Measurements from ENCODE around the gene SEC14L1.
"Not testable (repeated sequence)": the region's sequence is repeated elsewhere in the genome, so short reads cannot be mapped to it uniquely, and the experiment has no call there.

The SEC14L1 gene

GRCh38 chr17:77144227-77144626 is 3.5 kb downstream of the SEC14L1 start:
- no peak for DNase-seq (ENCODE audit: low spot score in 2 of 2)
- Mint-ChIP-seq H3K4me1 (peaks cover 58% of the 10 kb centered on the region), H3K9me3 (no peaks in the 10 kb centered on the region), H3K27ac (no peak overlapping the region), H3K36me3 (peaks cover 93% of the 10 kb centered on the region), H3K4me3 (no peak overlapping the region)
- no peak for ATAC-seq

GRCh38 chr17:77145224-77145611 is 4.4 kb downstream of the SEC14L1 start:
- Mint-ChIP-seq H3K27ac (peak overlapping the region; percentile 80), H3K4me3 (peak overlapping the region; percentile 53)

DNA sequence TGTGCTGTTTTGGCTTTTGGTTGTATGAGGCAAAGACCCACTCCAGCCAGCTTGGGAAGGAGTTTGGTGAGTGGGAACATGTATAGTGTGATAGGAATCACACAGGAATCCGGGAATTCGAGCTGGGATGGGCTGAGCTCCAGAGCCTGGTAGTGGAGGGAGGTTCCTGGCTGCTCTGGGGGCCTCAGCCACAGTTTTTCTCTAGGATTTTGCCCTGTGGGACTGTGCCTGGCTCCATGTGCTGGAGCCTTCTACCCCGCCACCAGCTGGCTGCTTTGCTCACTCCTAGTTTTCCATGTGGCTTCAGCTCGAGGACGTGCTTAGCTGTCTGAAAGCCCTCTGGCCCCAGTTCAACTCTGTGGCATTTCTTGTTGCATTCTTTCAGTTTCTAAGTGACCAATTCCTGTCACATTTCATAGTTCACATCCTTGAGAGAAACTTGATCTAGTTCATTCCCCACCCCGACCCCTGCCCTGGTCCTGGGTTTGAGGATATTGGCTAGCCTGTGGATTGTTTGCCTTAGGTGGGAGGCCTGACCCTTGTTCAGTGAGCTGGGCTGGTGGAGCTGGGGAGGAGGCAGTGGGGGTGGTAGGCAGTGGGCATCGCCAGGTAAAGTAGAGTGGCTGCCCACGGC is 5.0 kb downstream of the SEC14L1 start:
- Mint-ChIP-seq H3K36me3 (peaks cover 94% of the 10 kb centered on the region), H3K27ac (peak overlapping the region; percentile 80), H3K4me1 (peaks cover 69% of the 10 kb centered on the region), H3K4me3 (peak overlapping the region; percentile 53), H3K9me3 (no peaks in the 10 kb centered on the region)
- ATAC-seq (peak; percentile 38), DNase-seq (ENCODE audit: low spot score in 2 of 2) (no peak)

More at GRCh38 chr17:77145224-77145611, 4.4 kb downstream of the SEC14L1 start:
- peaks cover 64% of the 10 kb centered on the region for H3K4me1 Mint-ChIP-seq
- H3K9me3 Mint-ChIP-seq, result no peaks in the 10 kb centered on the region
- ATAC-seq (no peak), DNase-seq (ENCODE audit: low spot score in 2 of 2) (no peak)
- peaks cover 94% of the 10 kb centered on the region for H3K36me3 Mint-ChIP-seq

GRCh38 chr17:77146246-77146632 is 5.5 kb downstream of the SEC14L1 start:
- peaks cover 73% of the 10 kb centered on the region for H3K4me1 Mint-ChIP-seq
- peaks cover 99% of the 10 kb centered on the region for H3K36me3 Mint-ChIP-seq
- ATAC-seq (no peak), DNase-seq (ENCODE audit: low spot score in 2 of 2) (no peak)
- H3K27ac Mint-ChIP-seq, result peak overlapping the region; percentile 80
- peak overlapping the region; percentile 53 for H3K4me3 Mint-ChIP-seq
- H3K9me3 Mint-ChIP-seq, result no peaks in the 10 kb centered on the region

GRCh38 chr17:77146882-77147281 is 6.1 kb downstream of the SEC14L1 start:
- H3K36me3 Mint-ChIP-seq, result peaks cover 100% of the 10 kb centered on the region
- peaks cover 69% of the 10 kb centered on the region for H3K4me1 Mint-ChIP-seq
- ATAC-seq (no peak), DNase-seq (ENCODE audit: low spot score in 2 of 2) (no peak)
- peak overlapping the region; percentile 70 for H3K27ac Mint-ChIP-seq
- peak overlapping the region; percentile 16 for H3K4me3 Mint-ChIP-seq
- no peaks in the 10 kb centered on the region for H3K9me3 Mint-ChIP-seq

GRCh38 chr17:77147357-77147801 is 6.6 kb downstream of the SEC14L1 start:
- peaks cover 100% of the 10 kb centered on the region for H3K36me3 Mint-ChIP-seq
- ATAC-seq, result no peak
- H3K4me1 Mint-ChIP-seq, result peaks cover 64% of the 10 kb centered on the region
- no peaks in the 10 kb centered on the region for H3K9me3 Mint-ChIP-seq
- peak overlapping the region; percentile 70 for H3K27ac Mint-ChIP-seq
- no peak overlapping the region for H3K4me3 Mint-ChIP-seq
- no peak for DNase-seq (ENCODE audit: low spot score in 2 of 2)

GRCh38 chr17:77148077-77148939 is 7.5 kb downstream of the SEC14L1 start:
- Mint-ChIP-seq H3K27ac (peak overlapping the region; percentile 6), H3K9me3 (no peaks in the 10 kb centered on the region), H3K4me1 (peaks cover 55% of the 10 kb centered on the region), H3K36me3 (peaks cover 100% of the 10 kb centered on the region), H3K4me3 (no peak overlapping the region)
- ATAC-seq (no peak), DNase-seq (ENCODE audit: low spot score in 2 of 2) (no peak)

DNA sequence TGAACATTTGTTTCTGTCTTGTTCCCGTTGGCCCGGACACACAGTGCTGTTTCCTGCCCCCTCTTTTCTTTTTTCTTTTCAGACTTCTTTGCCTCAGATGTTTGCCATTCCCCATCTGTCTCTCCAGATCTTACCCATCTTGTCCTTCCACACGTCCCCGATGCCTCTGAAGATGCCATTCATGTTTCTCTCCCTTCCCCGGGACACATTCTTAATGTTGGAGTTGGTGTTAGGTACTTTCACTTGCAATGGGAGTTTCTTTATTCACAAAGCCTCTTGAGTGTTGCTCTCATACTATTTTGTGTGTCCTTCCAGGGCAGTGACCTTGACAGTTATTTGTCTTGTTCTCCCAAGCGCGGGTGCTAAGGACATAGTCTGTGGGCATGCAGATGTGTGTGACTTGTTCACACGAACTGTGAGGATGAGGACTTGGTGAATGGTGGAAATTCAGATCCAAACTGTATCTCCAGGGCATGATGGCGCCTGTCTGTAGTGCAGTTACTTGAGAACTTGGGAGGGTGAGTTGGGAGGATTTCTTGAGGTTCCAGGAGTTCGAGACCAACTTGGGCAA is 8.3 kb downstream of the SEC14L1 start:
- DNase-seq (ENCODE audit: low spot score in 2 of 2), result no peak
- Mint-ChIP-seq H3K4me3 (no peak overlapping the region), H3K36me3 (peaks cover 93% of the 10 kb centered on the region), H3K27ac (peak overlapping the region; percentile 6), H3K9me3 (no peaks in the 10 kb centered on the region), H3K4me1 (peaks cover 59% of the 10 kb centered on the region)
- no peak for ATAC-seq

DNA sequence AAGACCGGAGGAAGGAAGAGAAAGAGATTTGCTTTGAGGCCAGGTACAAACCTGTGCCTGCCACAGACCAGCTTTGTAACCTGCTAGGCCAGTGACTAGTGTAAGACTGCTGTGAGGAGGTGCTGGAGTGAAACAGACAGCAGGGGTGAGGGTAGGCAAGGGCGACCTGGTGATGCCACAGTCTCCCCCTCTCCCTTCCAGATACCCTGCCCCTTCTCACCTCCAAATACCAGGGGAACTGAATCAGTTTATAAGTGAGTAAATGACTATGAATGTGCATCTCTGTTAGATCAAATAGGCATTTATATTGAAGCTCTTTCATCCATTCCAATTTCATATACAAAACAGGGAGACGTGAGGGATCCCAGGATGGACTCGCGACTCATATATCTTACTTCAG is 9.4 kb downstream of the SEC14L1 start:
- H3K9me3 Mint-ChIP-seq, result no peaks in the 10 kb centered on the region
- peaks cover 68% of the 10 kb centered on the region for H3K4me1 Mint-ChIP-seq
- ATAC-seq, result no peak
- no peak for DNase-seq (ENCODE audit: low spot score in 2 of 2)
- no peak overlapping the region for H3K4me3 Mint-ChIP-seq
- H3K36me3 Mint-ChIP-seq, result peaks cover 83% of the 10 kb centered on the region
- peak overlapping the region; percentile 60 for H3K27ac Mint-ChIP-seq

- H3K36me3 Mint-ChIP-seq, result peaks cover 83% of the 10 kb centered on the region
- DNase-seq (ENCODE audit: low spot score in 2 of 2), result no peak
- no peak for ATAC-seq
- peak overlapping the region; percentile 60 for H3K27ac Mint-ChIP-seq
- H3K4me1 Mint-ChIP-seq, result peaks cover 68% of the 10 kb centered on the region
- H3K9me3 Mint-ChIP-seq, result no peaks in the 10 kb centered on the region
- no peak overlapping the region for H3K4me3 Mint-ChIP-seq
These were observed 10.4 kb downstream of the SEC14L1 start for GRCh38 chr17:77151186-77151585.

- Mint-ChIP-seq H3K36me3 (peaks cover 80% of the 10 kb centered on the region), H3K4me1 (peaks cover 65% of the 10 kb centered on the region)
These were observed 11.3 kb downstream of the SEC14L1 start for GRCh38 chr17:77152056-77152455.

GRCh38 chr17:77153472-77153871 is 12.7 kb downstream of the SEC14L1 start:
- ATAC-seq (no peak), DNase-seq (ENCODE audit: low spot score in 2 of 2) (no peak)
- H3K36me3 Mint-ChIP-seq, result peaks cover 77% of the 10 kb centered on the region
- H3K4me1 Mint-ChIP-seq, result peaks cover 59% of the 10 kb centered on the region
- H3K9me3 Mint-ChIP-seq, result no peaks in the 10 kb centered on the region
- H3K4me3 Mint-ChIP-seq, result no peak overlapping the region
- H3K27ac Mint-ChIP-seq, result no peak overlapping the region

More at GRCh38 chr17:77152056-77152455, 11.3 kb downstream of the SEC14L1 start:
- not testable (repeated sequence) for DNase-seq (ENCODE audit: low spot score in 2 of 2); H3K27ac Mint-ChIP-seq; H3K9me3 Mint-ChIP-seq; H3K4me3 Mint-ChIP-seq; ATAC-seq

DNA sequence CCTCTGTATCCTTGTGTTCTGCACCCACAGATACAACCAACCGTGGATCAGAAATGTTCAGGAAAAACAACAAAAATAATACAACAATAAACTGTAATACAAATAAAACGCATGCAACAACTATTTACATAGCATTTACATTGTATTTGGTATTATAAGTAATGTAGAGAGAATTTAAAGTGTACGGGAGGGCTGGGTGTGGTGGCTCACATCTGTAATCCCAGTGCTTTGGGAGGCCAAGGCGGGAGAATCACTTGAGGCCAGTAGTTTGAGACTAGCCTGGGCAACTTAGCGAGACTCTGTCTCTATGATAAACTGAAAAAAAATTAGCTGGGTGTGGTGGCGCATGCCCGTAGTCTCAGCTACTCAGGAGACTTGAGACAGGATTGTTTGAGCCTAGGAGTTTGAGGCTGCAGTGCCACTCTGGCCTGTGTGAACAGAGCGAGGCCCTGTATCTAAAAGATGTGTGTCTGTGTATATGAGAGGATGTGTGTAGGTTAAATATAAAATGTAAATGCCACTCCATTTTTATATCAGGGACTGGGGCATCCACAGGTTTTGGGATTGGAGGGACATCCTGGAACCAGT is 13.3 kb downstream of the SEC14L1 start:
- DNase-seq (ENCODE audit: low spot score in 2 of 2) (no peak), ATAC-seq (no peak)
- H3K4me3 Mint-ChIP-seq, result no peak overlapping the region
- no peaks in the 10 kb centered on the region for H3K9me3 Mint-ChIP-seq
- H3K36me3 Mint-ChIP-seq, result peaks cover 71% of the 10 kb centered on the region
- H3K4me1 Mint-ChIP-seq, result peaks cover 53% of the 10 kb centered on the region
- no peak overlapping the region for H3K27ac Mint-ChIP-seq

GRCh38 chr17:77155125-77155524 is 14.4 kb downstream of the SEC14L1 start:
- no peak for DNase-seq (ENCODE audit: low spot score in 2 of 2)
- Mint-ChIP-seq H3K36me3 (peaks cover 61% of the 10 kb centered on the region), H3K4me1 (peaks cover 54% of the 10 kb centered on the region), H3K9me3 (no peaks in the 10 kb centered on the region), H3K27ac (peak overlapping the region; percentile 92), H3K4me3 (no peak overlapping the region)
- no peak for ATAC-seq

GRCh38 chr17:77157766-77158165 is 17.0 kb downstream of the SEC14L1 start:
- ATAC-seq; H3K27ac Mint-ChIP-seq; H3K4me3 Mint-ChIP-seq; H3K9me3 Mint-ChIP-seq; DNase-seq (ENCODE audit: low spot score in 2 of 2): not testable (repeated sequence)
- Mint-ChIP-seq H3K36me3 (peaks cover 42% of the 10 kb centered on the region), H3K4me1 (peaks cover 56% of the 10 kb centered on the region)

All from stimulated activated effector memory CD8-positive, alpha-beta T cell treated with anti-CD3 and anti-CD28 coated beads, Interleukin-12 subunit alpha, Interleukin-12 subunit beta, amount 100 ng/mL, for 72 hours (primary cell).